ENCODE results near the gene LOC101059915.

Gene LOC101059915

GRCh38 chrX:71671043-71671780 is 3.9 kb downstream of the LOC101059915 start:
- TF ChIP-seq POLR2AphosphoS5 (IDR thresholded peaks at IDR 0.05; ENCODE audit: insufficient read depth, low read depth, low read length) (no peak), JUN (IDR thresholded peaks at IDR 0.05; ENCODE audit: borderline replicate concordance, insufficient read depth, insufficient read length, low read depth) (no peak), GATA2 (IDR thresholded peaks at IDR 0.05; ENCODE audit: insufficient read depth, insufficient read length, low read depth, low read length) (no peak), POLR2A (IDR thresholded peaks at IDR 0.05; ENCODE audit: low read depth, low read length) (no peak), EZH2 (IDR thresholded peaks at IDR 0.05; ENCODE audit: borderline replicate concordance, low read depth, low read length, severe bottlenecking) (no peak), CTCF (IDR thresholded peaks at IDR 0.05; ENCODE audit: extremely low read depth in 1 of 2, insufficient read depth in 1 of 2, low read depth in 1 of 2, low read length in 2 of 2) (no peak), FOS (IDR thresholded peaks at IDR 0.05; ENCODE audit: borderline replicate concordance, insufficient read depth, low read length) (no peak), MAX (IDR thresholded peaks at IDR 0.05; ENCODE audit: insufficient read depth, insufficient read length) (no peak), MYC (IDR thresholded peaks at IDR 0.05; ENCODE audit: low read depth, low read length) (no peak)
- Histone ChIP-seq H3K9ac (replicated peaks; ENCODE audit: extremely low read depth, insufficient read depth, low read length) (no peak overlapping the region), H2AFZ (ENCODE audit: low read depth, low read length) (no peak overlapping the region), H3K79me2 (ENCODE audit: control insufficient read depth, insufficient read depth, low read length) (no peaks in the 10 kb centered on the region), H3K27me3 (ENCODE audit: control insufficient read depth in 2 of 2, insufficient read depth in 2 of 2, low read length in 2 of 2) (no peaks in the 10 kb centered on the region), H3K9me1 (replicated peaks; ENCODE audit: control insufficient read depth, extremely low read depth, insufficient read depth, low read length) (no peaks in the 10 kb centered on the region), H3K4me3 (replicated peaks in 1 of 3; ENCODE audit: insufficient read depth in 1 of 3, low read depth in 1 of 3, low read length in 3 of 3) (no peak overlapping the region), H4K20me1 (replicated peaks; ENCODE audit: control insufficient read depth, extremely low read depth, insufficient read depth, low read length) (no peaks in the 10 kb centered on the region), H3K27ac (ENCODE audit: insufficient read depth, low read depth, low read length) (no peak overlapping the region), H3K4me1 (ENCODE audit: control insufficient read depth, extremely low read depth, insufficient read depth, low read length) (no peaks in the 10 kb centered on the region), H3K4me2 (ENCODE audit: insufficient read depth, low read length) (no peak overlapping the region), H3K36me3 (ENCODE audit: control insufficient read depth in 2 of 2, extremely low read depth in 1 of 2, insufficient read depth in 2 of 2, low read length in 2 of 2) (no peaks in the 10 kb centered on the region), H3K9me3 (replicated peaks; ENCODE audit: control insufficient read depth, insufficient read depth, low read length) (no peaks in the 10 kb centered on the region)
- dilution Hi-C loops (cut with MboI; ENCODE audit: extremely low pct_ligation_motif_present, low sequenced_read_pairs): no loop called here
- DNase-seq (ENCODE audit: low read depth, low spot score) (no peak), FAIRE-seq (no peak)
- no TSS peak for BruUV-seq (replicated peaks)
- CTCF ChIA-PET: no interaction called here
- intact Hi-C loops (cut with micrococcal nuclease): no loop called here
- POLR2A ChIA-PET: no interaction called here

Data from endothelial cell of umbilical vein (primary cell).